H1 (cell line): Measurements from ENCODE around the gene ZNF672.

Experiments used
- BRCA1 ChIP-seq: IDR thresholded peaks from 2 replicates; pipeline ENCODE4 v1.6.1; 2012; ENCODE audit warnings: low read depth, low read length, improper control_type of control experiment
- EP300 ChIP-seq, 2 experiments: IDR thresholded peaks; 1 replicate in 1 of 2; 2 replicates in 1 of 2; pipeline ENCODE4 v1.6.1; 2011 to 2012; ENCODE audit warnings: low read depth in 2 of 2, low read length in 2 of 2, mild to moderate bottlenecking in 2 of 2, borderline replicate concordance in 1 of 2, inconsistent platforms in 1 of 2, moderate library complexity in 1 of 2
- EZH2 ChIP-seq: fragments of 200-600 bp; sonication (generic); IDR thresholded peaks from 2 replicates; pipeline ENCODE4 v1.7.1; 2012; ENCODE audit warnings: low read depth, mild to moderate bottlenecking, moderate library complexity, low read length, inconsistent platforms; ENCODE audit not compliant: severe bottlenecking
- GABPA ChIP-seq: IDR thresholded peaks from 2 replicates; pipeline ENCODE4 v1.6.1; 2011; ENCODE audit warnings: mild to moderate bottlenecking, low read length, moderate library complexity, borderline replicate concordance; ENCODE audit not compliant: insufficient read depth
- GTF2F1 ChIP-seq: IDR thresholded peaks from 2 replicates; pipeline ENCODE4 v1.6.1; 2012; ENCODE audit warnings: low read depth, low read length, improper control_type of control experiment, borderline replicate concordance
- RFX5 ChIP-seq: IDR thresholded peaks from 2 replicates; pipeline ENCODE4 v1.6.1; 2011; ENCODE audit warnings: low read depth, low read length, improper control_type of control experiment, borderline replicate concordance
- RXRA ChIP-seq: IDR thresholded peaks from 2 replicates; pipeline ENCODE4 v1.6.1; 2011; ENCODE audit warnings: low read depth, mild to moderate bottlenecking, low read length, moderate library complexity; ENCODE audit not compliant: insufficient read depth
- SRF ChIP-seq: IDR thresholded peaks from 2 replicates; pipeline ENCODE4 v1.6.1; 2011; ENCODE audit warnings: mild to moderate bottlenecking, low read depth, low read length, moderate library complexity
- TBP ChIP-seq: IDR thresholded peaks from 2 replicates; pipeline ENCODE4 v1.6.1; 2011; ENCODE audit warnings: low read depth, low read length, improper control_type of control experiment
- TF ChIP-seq, protein P1 (sequence below), 3 experiments: IDR thresholded peaks; 1 replicate in 2 of 3; 2 replicates in 1 of 3; pipeline versions ENCODE4 v1.5.1 to v1.6.1; 2011; ENCODE audit warnings: low read length in 3 of 3, mild to moderate bottlenecking in 3 of 3, inconsistent platforms in 2 of 3, low read depth in 1 of 3, moderate library complexity in 1 of 3; ENCODE audit not compliant: insufficient read depth in 1 of 3; ENCODE audit errors: control extremely low read depth in 1 of 3

DNA sequence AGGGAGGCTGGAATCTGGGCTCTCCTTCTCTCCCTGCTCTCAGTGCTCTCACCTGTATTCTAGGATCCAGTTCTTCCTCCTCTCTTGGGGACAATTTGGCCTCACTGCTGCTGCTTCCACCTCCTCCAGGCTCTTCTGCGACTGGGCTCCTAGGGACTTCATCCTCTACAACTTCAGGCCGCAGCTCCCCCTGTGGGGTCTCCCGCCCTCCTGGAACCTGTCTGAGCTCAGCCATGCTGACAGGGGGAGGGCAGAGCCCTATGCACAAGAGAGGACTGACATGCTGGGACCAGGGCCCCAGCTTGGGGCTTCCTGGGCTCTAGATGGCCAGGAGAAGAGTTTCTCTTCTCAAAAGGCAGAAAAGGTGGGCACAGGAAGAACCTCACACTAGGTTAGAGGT is 13.3 kb upstream of the ZNF672 start:
- TF ChIP-seq RFX5 (no peak), EZH2 (no peak), RXRA (no peak), GABPA (no peak), GTF2F1 (no peak), BRCA1 (no peak), EP300 (IDR thresholded peaks at IDR 0.05; ENCODE audit: borderline replicate concordance in 1 of 2, low read depth in 2 of 2, low read length in 2 of 2) (no peak), SRF (no peak), TBP (no peak)
- TF ChIP-seq, protein P1, sequence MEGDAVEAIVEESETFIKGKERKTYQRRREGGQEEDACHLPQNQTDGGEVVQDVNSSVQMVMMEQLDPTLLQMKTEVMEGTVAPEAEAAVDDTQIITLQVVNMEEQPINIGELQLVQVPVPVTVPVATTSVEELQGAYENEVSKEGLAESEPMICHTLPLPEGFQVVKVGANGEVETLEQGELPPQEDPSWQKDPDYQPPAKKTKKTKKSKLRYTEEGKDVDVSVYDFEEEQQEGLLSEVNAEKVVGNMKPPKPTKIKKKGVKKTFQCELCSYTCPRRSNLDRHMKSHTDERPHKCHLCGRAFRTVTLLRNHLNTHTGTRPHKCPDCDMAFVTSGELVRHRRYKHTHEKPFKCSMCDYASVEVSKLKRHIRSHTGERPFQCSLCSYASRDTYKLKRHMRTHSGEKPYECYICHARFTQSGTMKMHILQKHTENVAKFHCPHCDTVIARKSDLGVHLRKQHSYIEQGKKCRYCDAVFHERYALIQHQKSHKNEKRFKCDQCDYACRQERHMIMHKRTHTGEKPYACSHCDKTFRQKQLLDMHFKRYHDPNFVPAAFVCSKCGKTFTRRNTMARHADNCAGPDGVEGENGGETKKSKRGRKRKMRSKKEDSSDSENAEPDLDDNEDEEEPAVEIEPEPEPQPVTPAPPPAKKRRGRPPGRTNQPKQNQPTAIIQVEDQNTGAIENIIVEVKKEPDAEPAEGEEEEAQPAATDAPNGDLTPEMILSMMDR (IDR thresholded peaks at IDR 0.05; ENCODE audit: control extremely low read depth in 1 of 3, insufficient read depth in 1 of 3, low read depth in 1 of 3, low read length in 3 of 3) = no peak
